ENCODE measurements around the gene NRIP1. TPM values are rescaled to one million over a fixed set of nuclear protein-coding genes. Genes with fewer than 3 reads are reported as not detected.

NRIP1 gene
- total RNA-seq, 1 experiment from 2014 or later: 10.4 TPM

DNA sequence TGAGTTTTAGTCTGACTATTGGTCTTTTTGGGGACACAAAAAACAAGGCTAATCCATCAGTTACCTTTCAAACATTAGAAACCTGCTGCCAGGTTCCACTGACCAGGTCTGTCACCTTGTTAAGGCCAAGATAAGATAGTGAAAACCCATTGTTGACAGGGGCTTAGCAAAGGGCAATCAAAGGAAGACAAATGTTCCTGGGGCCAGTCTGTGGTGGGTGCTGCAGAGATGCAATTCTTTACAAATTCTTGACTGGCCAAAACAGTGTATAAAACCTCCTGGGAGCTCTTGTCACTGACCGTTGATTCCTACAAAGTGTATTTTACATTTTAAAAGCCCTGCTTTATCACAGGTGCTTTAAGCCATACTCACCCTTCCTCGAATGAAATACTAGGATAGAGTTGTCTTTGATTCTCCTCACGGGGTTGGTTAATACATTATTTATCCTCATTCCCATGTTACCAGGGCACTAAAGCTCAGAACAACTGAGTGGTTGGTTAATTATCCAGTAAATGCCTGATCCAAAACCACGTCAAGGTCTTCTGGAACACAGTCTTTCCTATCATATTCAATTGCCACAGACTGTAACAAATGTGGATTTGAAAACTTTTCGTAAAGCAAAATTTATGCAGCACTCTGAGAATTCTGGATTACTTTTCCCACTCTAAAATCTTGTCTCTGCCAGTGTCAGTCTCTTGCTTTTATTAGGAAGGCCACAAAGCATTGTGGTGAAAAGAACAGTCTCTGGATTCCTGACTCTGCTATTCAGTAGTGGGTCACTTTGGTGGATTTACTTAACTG is 77.2 kb downstream of the NRIP1 start:
- DNase-seq: no peak
- no CpG with 5 or more reads among the region's 5 CpGs for WGBS (ENCODE audit: extremely low coverage, insufficient read length, low lambda C conversion rate)
- peaks cover 0 to 11% (median 7%) of the 10 kb centered on the region in 3 experiments; a peak in 5 of 7 replicates for H3K36me3 Mint-ChIP-seq (ENCODE audit: insufficient read depth in 1 of 3, low read depth in 3 of 3)
- H3K18ac ChIP-seq (ENCODE audit: insufficient read length, low read depth, low read length): no peak overlapping the region
- H2BK12ac ChIP-seq (ENCODE audit: insufficient read length, low read depth, low read length): no peak overlapping the region
- no peak overlapping the region for H4K8ac ChIP-seq (replicated peaks; ENCODE audit: insufficient read length, low read depth, low read length)
- H3K27me3 ChIP-seq (ENCODE audit: insufficient read depth, low read length): no peaks in the 10 kb centered on the region
- no peaks in the 10 kb centered on the region for H3K79me1 ChIP-seq (ENCODE audit: insufficient read depth, low read depth, low read length, poor library complexity, severe bottlenecking)
- no peaks in the 10 kb centered on the region for H3K79me2 ChIP-seq (ENCODE audit: insufficient read depth, low read length)
- H3K4me2 ChIP-seq (ENCODE audit: insufficient read depth, insufficient read length, low read length): no peak overlapping the region
- H3K4me1 Mint-ChIP-seq: peaks cover 18 to 19% of the 10 kb centered on the region in 2 experiments
- H3K14ac ChIP-seq (ENCODE audit: insufficient read depth, low read length): no peak overlapping the region
- no peak overlapping the region for H2BK15ac ChIP-seq (ENCODE audit: low read depth, low read length)
- H2AFZ ChIP-seq (ENCODE audit: low read length): no peak overlapping the region
- no peak overlapping the region for H3K27ac ChIP-seq (ENCODE audit: insufficient read length, low read depth, low read length)
- no peak overlapping the region for H3K4me3 Mint-ChIP-seq
- no peaks in the 10 kb centered on the region for H4K20me1 ChIP-seq (ENCODE audit: control insufficient read depth, insufficient read depth, insufficient read length)
- H3K27ac Mint-ChIP-seq: no peak overlapping the region
- H3K9me3 ChIP-seq (ENCODE audit: control insufficient read depth, low read depth, low read length): no peaks in the 10 kb centered on the region
- no peak overlapping the region for H3K4ac ChIP-seq (ENCODE audit: low read depth, low read length)
- no peak overlapping the region for H3T11ph ChIP-seq (ENCODE audit: low read length)
- peaks cover 2% of the 10 kb centered on the region; the same call in 1 of the 2 replicates for H3K4me1 ChIP-seq (ENCODE audit: insufficient read depth, low read length)
- H4K91ac ChIP-seq (ENCODE audit: insufficient read length, low read depth, low read length): no peak overlapping the region
- peaks cover 0 to 1% of the 10 kb centered on the region in 2 experiments; a peak in 1 of 5 replicates for H3K9me3 Mint-ChIP-seq
- H2AK5ac ChIP-seq (ENCODE audit: insufficient read length, low read length): no peak overlapping the region
- H3K9ac ChIP-seq (ENCODE audit: extremely low read depth, insufficient read length, low read length): no peak overlapping the region
- no peak overlapping the region for H4K5ac ChIP-seq (ENCODE audit: insufficient read length, low read depth, low read length)
- H2BK5ac ChIP-seq (ENCODE audit: insufficient read length, low read length): no peak overlapping the region
- H3K23ac ChIP-seq (ENCODE audit: insufficient read length, low read depth, low read length): no peak overlapping the region
- H2BK20ac ChIP-seq (ENCODE audit: low read depth, low read length, poor library complexity, severe bottlenecking): no peak overlapping the region
- H2BK120ac ChIP-seq (ENCODE audit: low read depth, low read length, poor library complexity, severe bottlenecking): no peak overlapping the region
- TF ChIP-seq, protein P1, sequence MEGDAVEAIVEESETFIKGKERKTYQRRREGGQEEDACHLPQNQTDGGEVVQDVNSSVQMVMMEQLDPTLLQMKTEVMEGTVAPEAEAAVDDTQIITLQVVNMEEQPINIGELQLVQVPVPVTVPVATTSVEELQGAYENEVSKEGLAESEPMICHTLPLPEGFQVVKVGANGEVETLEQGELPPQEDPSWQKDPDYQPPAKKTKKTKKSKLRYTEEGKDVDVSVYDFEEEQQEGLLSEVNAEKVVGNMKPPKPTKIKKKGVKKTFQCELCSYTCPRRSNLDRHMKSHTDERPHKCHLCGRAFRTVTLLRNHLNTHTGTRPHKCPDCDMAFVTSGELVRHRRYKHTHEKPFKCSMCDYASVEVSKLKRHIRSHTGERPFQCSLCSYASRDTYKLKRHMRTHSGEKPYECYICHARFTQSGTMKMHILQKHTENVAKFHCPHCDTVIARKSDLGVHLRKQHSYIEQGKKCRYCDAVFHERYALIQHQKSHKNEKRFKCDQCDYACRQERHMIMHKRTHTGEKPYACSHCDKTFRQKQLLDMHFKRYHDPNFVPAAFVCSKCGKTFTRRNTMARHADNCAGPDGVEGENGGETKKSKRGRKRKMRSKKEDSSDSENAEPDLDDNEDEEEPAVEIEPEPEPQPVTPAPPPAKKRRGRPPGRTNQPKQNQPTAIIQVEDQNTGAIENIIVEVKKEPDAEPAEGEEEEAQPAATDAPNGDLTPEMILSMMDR (conservative IDR thresholded peaks at IDR 0.05): no peak
- peaks cover 45% of the 10 kb centered on the region for H3K27me3 Mint-ChIP-seq (ENCODE audit: low read depth)
- H3K23me2 ChIP-seq (ENCODE audit: insufficient read length, low read depth, low read length, poor library complexity, severe bottlenecking): no peaks in the 10 kb centered on the region
- no peak overlapping the region for H3K56ac ChIP-seq (ENCODE audit: insufficient read length, low read depth, low read length)
